Esophagus squamous epithelium (tissue), 4 donors: ENCODE data around the gene SLC51B.

Source experiments
- CTCF ChIP-seq, 6 experiments: fragments of 450-650 bp in 4 of 6; fragments of 200-600 bp in 2 of 6; sonication (generic) in 2 of 6; IDR thresholded peaks; one replicate each; pipeline ENCODE4 v1.5.1; 2016 to 2019; ENCODE audit warnings: antibody characterized with exemption in 6 of 6, mild to moderate bottlenecking in 4 of 6, moderate library complexity in 4 of 6
- POLR2A ChIP-seq, 4 donors: fragments of 450-650 bp; IDR thresholded peaks; one replicate each; pipeline ENCODE4 v1.6.1; 2017; ENCODE audit warnings: antibody characterized with exemption in 4 of 4, mild to moderate bottlenecking in 4 of 4, moderate library complexity in 3 of 4

GRCh38 chr15:65101411-65101890 is 56.3 kb downstream of the SLC51B start:
- peak; percentile 47 to 86 (median 75) for TF ChIP-seq CTCF (IDR thresholded peaks at IDR 0.05)
- no peak for TF ChIP-seq POLR2A (IDR thresholded peaks at IDR 0.05)
